Smooth muscle cell (in vitro differentiated cells): ENCODE results near the gene DOCK4. TPM values are rescaled to one million over a fixed set of nuclear protein-coding genes. Genes with fewer than 3 reads are reported as not detected.

Source experiments
- DNase-seq: peaks from one replicate; lab custom pipeline; 2025; ENCODE audit not compliant: unreplicated experiment; lab: John Stamatoyannopoulos, UW
- H2AFZ ChIP-seq: fragments of 200-600 bp; sonication (generic); 2 replicates; pipeline ENCODE4 v1.6.0; 2016; ENCODE audit warnings: antibody characterized with exemption, low read depth, mild to moderate bottlenecking
- H3F3A ChIP-seq: fragments of 200-600 bp; sonication (generic); 2 replicates; pipeline ENCODE4 v1.6.0; 2017; ENCODE audit warnings: antibody characterized with exemption, low read depth
- H3K27ac ChIP-seq: fragments of 200-600 bp; sonication (generic); 2 replicates; pipeline ENCODE4 v1.5.1; 2016; ENCODE audit warnings: low read depth, mild to moderate bottlenecking
- H3K27me3 ChIP-seq: fragments of 200-600 bp; sonication (generic); 2 replicates; pipeline ENCODE4 v1.6.1; 2016; ENCODE audit warnings: low read depth, mild to moderate bottlenecking
- H3K36me3 ChIP-seq: fragments of 200-600 bp; sonication (generic); 2 replicates; pipeline ENCODE4 v1.5.1; 2016; ENCODE audit warnings: low read depth
- H3K4me1 ChIP-seq: fragments of 200-600 bp; sonication (generic); 2 replicates; pipeline ENCODE4 v1.5.1; 2016; ENCODE audit warnings: low read depth
- H3K4me2 ChIP-seq: fragments of 200-600 bp; sonication (generic); 2 replicates; pipeline ENCODE4 v1.6.0; 2016; ENCODE audit warnings: mild to moderate bottlenecking
- H3K4me3 ChIP-seq: fragments of 200-600 bp; sonication (generic); 2 replicates; pipeline ENCODE4 v1.5.1; 2016; ENCODE audit warnings: mild to moderate bottlenecking
- H3K79me2 ChIP-seq: fragments of 200-600 bp; sonication (generic); 2 replicates; pipeline ENCODE4 v1.6.0; 2016; ENCODE audit warnings: low read depth, mild to moderate bottlenecking
- H3K9ac ChIP-seq: fragments of 200-600 bp; sonication (generic); 2 replicates; pipeline ENCODE4 v1.6.0; 2016; ENCODE audit warnings: low read depth
- H3K9me3 ChIP-seq: fragments of 200-600 bp; sonication (generic); replicated peaks from 2 replicates; pipeline ENCODE4 v1.5.1; 2016; ENCODE audit warnings: low read depth
- H4K20me1 ChIP-seq: fragments of 200-600 bp; sonication (generic); 2 replicates; pipeline ENCODE4 v1.6.0; 2016; ENCODE audit warnings: low read depth
- CTCF ChIP-seq: fragments of 200-600 bp; sonication (generic); IDR thresholded peaks from 2 replicates; pipeline ENCODE4 v1.5.1; 2017; ENCODE audit warnings: borderline replicate concordance, mild to moderate bottlenecking, antibody characterized with exemption; ENCODE audit not compliant: insufficient read depth, poor library complexity, severe bottlenecking
- WGBS: methylation state at CpG from one replicate; pipeline ENCODE4 v1.1.7; 2016; ENCODE audit warnings: low lambda C conversion rate; 5-methylcytosine and 5-hydroxymethylcytosine counted together
- polyA plus RNA-seq: library from polyadenylated mRNA; unstranded; fragments of >200 nt; fragmentation: Nextera tagmentation; extraction: Ambion mirVana; gene quantifications from 2 replicates; pipeline ENCODE4 v1.2.1, GENCODE V29; 2016
- total RNA-seq: library from RNA; depleted of rRNA; stranded (reverse); fragments of >200 nt; gene quantifications from 2 replicates; pipeline ENCODE4 v1.2.3, GENCODE V29; 2014

DOCK4 gene
- total and polyA plus RNA-seq, 2 experiments from 2014 or later, result 7.4 to 20.5 TPM

GRCh38 chr7:112205343-112206237 lies 609 bp downstream of the DOCK4 start:
- DNase-seq, result peak; percentile 49
- H3K36me3 ChIP-seq, result no peaks in the 10 kb centered on the region
- no peaks in the 10 kb centered on the region for H3K9me3 ChIP-seq
- peak overlapping the region; percentile 84 for H2AFZ ChIP-seq
- no peaks in the 10 kb centered on the region for H3K4me1 ChIP-seq
- under 1% methylated on average over 66 of the region's 69 CpGs for WGBS
- peak overlapping the region; percentile 89 for H3K4me2 ChIP-seq
- peaks cover 4% of the 10 kb centered on the region for H4K20me1 ChIP-seq
- H3K79me2 ChIP-seq, result peaks cover 79% of the 10 kb centered on the region
- H3F3A ChIP-seq, result peaks cover 5% of the 10 kb centered on the region
- peak overlapping the region; percentile 32 for H3K27ac ChIP-seq
- peak overlapping the region; percentile 94 for H3K4me3 ChIP-seq
- TF ChIP-seq CTCF, result no peak
- no peaks in the 10 kb centered on the region for H3K27me3 ChIP-seq
- H3K9ac ChIP-seq, result peak overlapping the region; percentile 70

- no peaks in the 10 kb centered on the region for H3K4me1 ChIP-seq
- no peak for TF ChIP-seq CTCF
- H4K20me1 ChIP-seq, result peaks cover 11% of the 10 kb centered on the region
- H2AFZ ChIP-seq, result peak overlapping the region; percentile 84
- peak overlapping the region; percentile 89 for H3K4me2 ChIP-seq
- H3K9me3 ChIP-seq, result no peaks in the 10 kb centered on the region
- DNase-seq, result no peak
- WGBS, result 1% methylated on average over 13 of the region's 14 CpGs
- peaks cover 5% of the 10 kb centered on the region for H3F3A ChIP-seq
- H3K27me3 ChIP-seq, result no peaks in the 10 kb centered on the region
- peaks cover 81% of the 10 kb centered on the region for H3K79me2 ChIP-seq
- peak overlapping the region; percentile 94 for H3K4me3 ChIP-seq
- no peaks in the 10 kb centered on the region for H3K36me3 ChIP-seq
- H3K9ac ChIP-seq, result peak overlapping the region; percentile 70
- H3K27ac ChIP-seq, result no peak overlapping the region
These were observed 1.5 kb downstream of the DOCK4 start for GRCh38 chr7:112204499-112205342.

DNA sequence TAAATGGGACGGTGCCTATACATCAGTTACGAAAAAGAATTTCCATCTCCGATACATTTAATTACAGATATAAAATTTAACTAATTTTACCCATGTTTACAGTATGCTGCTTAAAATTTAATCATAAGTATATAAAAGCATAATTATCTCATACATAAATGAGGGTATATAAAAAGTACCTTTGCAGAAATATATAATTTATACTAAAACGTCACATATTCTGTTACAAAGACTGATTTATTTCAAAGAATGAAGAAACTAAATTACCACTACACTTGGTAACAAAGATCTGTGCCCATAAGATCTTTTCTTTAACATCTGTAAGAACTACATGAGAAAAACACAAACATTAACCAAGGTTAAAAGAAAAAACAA lies 2.8 kb downstream of the DOCK4 start:
- no peak overlapping the region for H3K9ac ChIP-seq
- H3K79me2 ChIP-seq, result peaks cover 79% of the 10 kb centered on the region
- H3K4me1 ChIP-seq, result no peaks in the 10 kb centered on the region
- DNase-seq, result no peak
- no peaks in the 10 kb centered on the region for H3K9me3 ChIP-seq
- no peaks in the 10 kb centered on the region for H3K27me3 ChIP-seq
- H3K4me3 ChIP-seq, result peak overlapping the region; percentile 94
- H3K36me3 ChIP-seq, result no peaks in the 10 kb centered on the region
- WGBS, result 71% methylated on average over 4 of the region's 4 CpGs
- H4K20me1 ChIP-seq, result peaks cover 21% of the 10 kb centered on the region
- TF ChIP-seq CTCF, result no peak
- peak overlapping the region; percentile 89 for H3K4me2 ChIP-seq
- no peak overlapping the region for H2AFZ ChIP-seq
- no peak overlapping the region for H3K27ac ChIP-seq
- H3F3A ChIP-seq, result peaks cover 5% of the 10 kb centered on the region
